Naive thymus-derived CD4-positive, alpha-beta T cell (primary cell): ENCODE measurements around the gene TCL1B. TPM values are rescaled to one million over a fixed set of nuclear protein-coding genes. Genes with fewer than 3 reads are reported as not detected.

Source experiments
- ATAC-seq: fragments of 150-1000 bp; cut with Tn5 transposase; 2 replicates; pipeline ENCODE4 v1.10.0; 2021; ENCODE audit warnings: mild to moderate bottlenecking, moderate library complexity
- CTCF ChIA-PET: fragments of 350-600 bp; sonication (Branson Sonifier 250); formaldehyde crosslinking; loops from one replicate; lab custom pipeline; 2021; ENCODE audit warnings: antibody characterized with exemption; lab: Charles Lee
- POLR2A ChIA-PET: fragments of 350-600 bp; sonication (Branson Sonifier 250); formaldehyde crosslinking; loops from one replicate; lab custom pipeline; 2021; ENCODE audit warnings: antibody characterized with exemption, inconsistent platforms; lab: Charles Lee
- DNase-seq, 9 donors: peaks; one replicate each; pipeline versions ENCODE4 v3.0.0 to v3.0.0-alpha.2; 2020 to 2022; ENCODE audit warnings: mixed read lengths in 1 of 9
- H3K27ac ChIP-seq: one replicate; pipeline ENCODE4 v1.7.0; 2013; ENCODE audit warnings: mild to moderate bottlenecking, low read depth, low read length, moderate library complexity
- H3K27me3 ChIP-seq, 2 donors: one replicate each; pipeline ENCODE4 v1.7.0; 2013; ENCODE audit warnings: low read length in 2 of 2, mild to moderate bottlenecking in 2 of 2, moderate library complexity in 2 of 2; ENCODE audit not compliant: control insufficient read depth in 2 of 2, insufficient read depth in 2 of 2
- H3K36me3 ChIP-seq, 3 experiments: 1 replicate in 2 of 3; 2 replicates in 1 of 3; pipeline ENCODE4 v1.7.0; 2013; ENCODE audit warnings: low read length in 3 of 3, mild to moderate bottlenecking in 3 of 3, moderate library complexity in 1 of 3; ENCODE audit not compliant: insufficient read depth in 3 of 3, control insufficient read depth in 2 of 3
- H3K4me1 ChIP-seq, 2 donors: one replicate each; pipeline ENCODE4 v1.7.0; 2013; ENCODE audit warnings: low read length in 2 of 2, mild to moderate bottlenecking in 2 of 2, moderate library complexity in 1 of 2; ENCODE audit not compliant: control insufficient read depth in 2 of 2, insufficient read depth in 2 of 2
- H3K4me3 ChIP-seq: 2 replicates; pipeline ENCODE4 v1.7.0; 2013; ENCODE audit warnings: mild to moderate bottlenecking, low read length
- H3K9me3 ChIP-seq, 3 experiments: 1 replicate in 2 of 3; 2 replicates in 1 of 3; pipeline ENCODE4 v1.7.0; 2013; ENCODE audit warnings: low read length in 3 of 3; ENCODE audit not compliant: control insufficient read depth in 2 of 3
- H3K27ac Mint-ChIP-seq, 9 donors: one replicate each; pipeline ENCODE4 v1.8.0; 2020 to 2022; ENCODE audit warnings: mixed read lengths in 9 of 9, mild to moderate bottlenecking in 8 of 9, moderate library complexity in 5 of 9, inconsistent platforms in 2 of 9
- H3K27me3 Mint-ChIP-seq, 5 donors: one replicate each; pipeline ENCODE4 v1.8.0; 2021 to 2022; ENCODE audit warnings: mixed read lengths in 5 of 5, mild to moderate bottlenecking in 1 of 5
- H3K36me3 Mint-ChIP-seq, 5 donors: one replicate each; pipeline ENCODE4 v1.8.0; 2020 to 2022; ENCODE audit warnings: mixed read lengths in 5 of 5, mild to moderate bottlenecking in 3 of 5, inconsistent platforms in 1 of 5
- H3K4me1 Mint-ChIP-seq, 7 donors: one replicate each; pipeline ENCODE4 v1.8.0; 2020 to 2022; ENCODE audit warnings: mixed read lengths in 7 of 7, mild to moderate bottlenecking in 3 of 7, inconsistent platforms in 1 of 7
- H3K4me3 Mint-ChIP-seq, 10 donors: one replicate each; pipeline ENCODE4 v1.8.0; 2020 to 2022; ENCODE audit warnings: mild to moderate bottlenecking in 10 of 10, mixed read lengths in 10 of 10, moderate library complexity in 6 of 10, inconsistent platforms in 2 of 10
- H3K9me3 Mint-ChIP-seq, 11 donors: one replicate each; pipeline ENCODE4 v1.8.0; 2020 to 2022; ENCODE audit warnings: mixed read lengths in 11 of 11, mild to moderate bottlenecking in 4 of 11, inconsistent platforms in 1 of 11, moderate library complexity in 1 of 11
- intact Hi-C, 2 donors: fragments of 100-400 bp; cut with micrococcal nuclease; formaldehyde crosslinking; loops; one replicate each; pipeline ENCODE4 v1.15.1; 2023
- polyA plus RNA-seq, 2 donors: library from polyadenylated mRNA; unstranded; fragments of 300-500 nt; fragmentation: Illumina TruSeq; gene quantifications; one replicate each; pipeline ENCODE4 v1.2.3, GENCODE V29; 2021
- total RNA-seq, 6 experiments: library from RNA in 5 of 6; stranded (reverse) in 5 of 6; gene quantifications; 1 replicate in 5 of 6; 2 replicates in 1 of 6; pipeline ENCODE4 v1.2.3 and lab custom pipeline; 2021 to 2026

TCL1B gene, protein sequence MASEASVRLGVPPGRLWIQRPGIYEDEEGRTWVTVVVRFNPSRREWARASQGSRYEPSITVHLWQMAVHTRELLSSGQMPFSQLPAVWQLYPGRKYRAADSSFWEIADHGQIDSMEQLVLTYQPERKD
- under 1 TPM in 1 of 5 experiments, not detected in 4; 0.54 TPM for total RNA-seq
- polyA plus RNA-seq, result not detected
- total RNA-seq (lab: John Stamatoyannopoulos, UW), result not detected

DNA sequence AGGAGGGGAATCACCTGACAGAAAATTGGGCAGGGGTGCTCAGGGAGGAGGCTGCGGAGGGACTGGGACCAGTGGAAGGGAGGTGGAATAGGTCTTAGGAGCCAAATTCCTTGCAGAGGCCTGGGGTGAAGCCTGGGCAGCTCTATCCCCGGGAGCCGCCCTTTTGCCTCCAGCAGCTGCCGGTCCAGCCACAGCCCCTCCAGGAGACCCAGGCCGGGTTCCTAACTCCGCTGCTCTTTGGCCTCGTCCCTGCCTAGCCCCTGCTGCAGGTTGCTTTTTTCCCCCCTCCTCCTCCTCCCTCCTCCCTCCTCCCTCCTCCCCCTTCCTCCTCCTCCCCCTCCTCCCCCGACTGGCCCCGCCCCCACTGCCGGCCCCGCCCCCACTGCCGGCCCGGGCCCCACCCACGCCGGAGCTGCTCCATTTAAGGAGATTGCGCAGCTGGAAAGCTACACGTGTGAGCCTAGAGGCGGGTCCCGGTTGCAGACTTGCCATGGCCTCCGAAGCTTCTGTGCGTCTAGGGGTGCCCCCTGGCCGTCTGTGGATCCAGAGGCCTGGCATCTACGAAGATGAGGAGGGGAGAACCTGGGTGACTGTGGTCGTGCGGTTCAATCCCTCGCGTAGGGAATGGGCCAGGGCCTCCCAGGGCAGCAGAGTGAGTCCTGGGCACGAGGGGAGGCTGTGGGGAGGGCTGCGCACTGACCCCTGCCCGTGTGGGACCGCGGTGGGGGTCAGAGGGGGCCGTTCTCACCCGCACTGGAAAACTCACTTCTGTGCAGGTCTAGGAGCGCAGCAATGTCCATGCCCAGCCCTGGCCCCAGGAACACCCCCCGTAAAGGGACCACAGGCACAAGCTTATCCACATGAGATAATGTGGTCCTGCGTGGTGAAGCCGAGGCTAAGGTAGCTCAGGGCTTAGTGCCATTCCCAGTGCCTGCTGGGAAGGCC, at the start of gene TCL1B:
Gene TCL1B (plus strand): TSS at position 449 of the 945 bp plus-strand sequence. CDS start 42 bp downstream, at position 491.
- Histone ChIP-seq H3K36me3 (no peaks in the 10 kb centered on the region), H3K4me1 (no peaks in the 10 kb centered on the region), H3K27me3 (no peaks in the 10 kb centered on the region), H3K27ac (no peak within 1 kb of the TSS), H3K9me3 (no peaks in the 10 kb centered on the region), H3K4me3 (no peak within 1 kb of the TSS)
- no peak for ATAC-seq
- Mint-ChIP-seq H3K4me1 (no peaks in the 10 kb centered on the region), H3K27me3 (peaks cover 4 to 23% (median 13%) of the 10 kb centered on the region in 5 donors), H3K9me3 (peaks cover 0 to 1% (median 0%) of the 10 kb centered on the region in 11 donors), H3K4me3 (no peak within 1 kb of the TSS), H3K27ac (no peak within 1 kb of the TSS), H3K36me3 (no peaks in the 10 kb centered on the region)
- intact Hi-C loops, result no loop called here
- ChIA-PET CTCF (no interaction called here), POLR2A (no interaction called here)
- DNase-seq, result no peak

DNA sequence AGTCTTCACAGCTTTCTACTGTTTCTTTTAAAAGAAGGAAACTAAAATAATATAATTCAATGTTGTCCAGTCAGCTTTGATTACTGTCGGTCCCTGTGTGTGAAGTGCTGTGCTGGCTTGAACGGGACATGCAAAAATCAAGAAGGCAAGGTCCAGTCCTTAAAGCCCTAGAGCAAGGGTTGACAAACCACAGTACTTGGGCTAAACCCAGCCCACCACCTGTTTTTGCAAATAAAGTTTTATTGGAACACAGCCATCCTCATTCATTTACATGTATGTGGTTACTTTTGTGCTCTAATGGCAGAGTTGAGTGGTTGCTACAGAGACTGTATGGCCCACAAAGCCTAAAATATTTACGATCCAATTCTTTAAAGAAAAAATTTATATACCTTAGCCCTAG, 41.2 kb upstream of the TCL1B start:
- H3K4me1 Mint-ChIP-seq, result peaks cover 0 to 1% (median 0%) of the 10 kb centered on the region in 7 donors
- no peaks in the 10 kb centered on the region for H3K4me1 ChIP-seq
- CTCF ChIA-PET, result no interaction called here
- no peak overlapping the region for H3K4me3 ChIP-seq
- no peak overlapping the region for H3K4me3 Mint-ChIP-seq
- no peaks in the 10 kb centered on the region for H3K36me3 ChIP-seq
- H3K36me3 Mint-ChIP-seq, result no peaks in the 10 kb centered on the region
- H3K27me3 Mint-ChIP-seq, result peaks cover 0 to 31% (median 8%) of the 10 kb centered on the region in 5 donors
- peaks cover 0 to 1% (median 0%) of the 10 kb centered on the region in 11 donors for H3K9me3 Mint-ChIP-seq
- no peak overlapping the region for H3K27ac ChIP-seq
- POLR2A ChIA-PET, result no interaction called here
- H3K27ac Mint-ChIP-seq, result no peak overlapping the region
- ATAC-seq (no peak), DNase-seq (no peak)
- H3K9me3 ChIP-seq, result no peaks in the 10 kb centered on the region
- H3K27me3 ChIP-seq, result no peaks in the 10 kb centered on the region
- intact Hi-C loops, result no loop called here

DNA sequence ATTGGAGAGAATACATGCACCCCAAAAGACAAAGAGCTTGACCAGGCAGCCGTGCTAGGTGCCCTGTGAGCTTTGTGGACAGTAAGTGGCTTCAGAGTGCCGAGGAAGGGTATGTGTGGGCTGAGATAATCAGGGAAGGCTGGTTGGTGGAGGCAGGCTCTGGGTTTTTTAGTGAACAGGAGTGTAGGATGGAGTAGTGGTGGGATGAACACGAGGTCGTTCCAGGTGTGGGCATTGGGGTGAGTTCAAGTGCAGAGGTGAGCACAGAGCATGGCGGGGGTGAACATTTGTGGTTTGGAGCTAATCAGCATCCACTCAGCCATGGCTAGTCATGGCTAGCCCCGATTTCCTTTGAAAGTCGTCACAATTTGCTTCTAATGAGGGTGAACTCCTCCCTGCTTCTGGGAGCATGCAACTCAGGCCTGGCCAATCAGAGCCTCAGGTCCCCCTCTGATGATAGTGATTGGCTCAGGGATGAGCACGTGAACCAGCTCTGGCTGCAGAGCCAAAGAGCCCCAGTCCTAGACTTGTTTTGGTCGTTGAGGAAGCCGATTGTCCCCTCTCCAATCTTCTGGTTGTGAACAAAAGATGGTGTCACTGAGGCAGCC, 40.7 kb upstream of the TCL1B start:
- ChIA-PET POLR2A (no interaction called here), CTCF (no interaction called here)
- Histone ChIP-seq H3K9me3 (no peaks in the 10 kb centered on the region), H3K36me3 (no peaks in the 10 kb centered on the region), H3K27ac (no peak overlapping the region), H3K27me3 (no peaks in the 10 kb centered on the region), H3K4me1 (no peaks in the 10 kb centered on the region), H3K4me3 (no peak overlapping the region)
- Mint-ChIP-seq H3K4me3 (no peak overlapping the region), H3K36me3 (no peaks in the 10 kb centered on the region), H3K27me3 (peaks cover 0 to 31% (median 8%) of the 10 kb centered on the region in 5 donors), H3K4me1 (peaks cover 0 to 1% (median 0%) of the 10 kb centered on the region in 7 donors), H3K9me3 (peaks cover 0 to 1% (median 0%) of the 10 kb centered on the region in 11 donors), H3K27ac (no peak overlapping the region)
- DNase-seq (no peak), ATAC-seq (no peak)
- intact Hi-C loops, result no loop called here

DNA sequence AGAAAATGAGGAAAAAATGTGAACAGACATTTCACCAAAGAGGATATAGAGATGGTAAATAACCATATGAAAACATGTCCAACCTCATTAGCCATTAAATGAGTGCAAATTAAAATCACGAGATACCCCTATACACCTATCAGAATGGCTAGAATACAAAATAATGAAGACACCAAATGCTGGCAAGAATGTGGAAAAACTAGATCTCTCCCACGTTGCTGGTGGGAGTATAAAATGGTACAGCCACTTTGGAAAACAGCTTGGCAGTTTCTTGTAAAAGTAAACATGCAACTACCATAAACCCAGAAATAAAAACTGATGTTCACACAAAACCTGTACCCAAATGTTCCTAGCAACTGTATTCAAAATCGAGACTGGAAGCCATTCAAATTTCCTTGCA, 38.3 kb upstream of the TCL1B start:
- H3K4me1 Mint-ChIP-seq, result peaks cover 0 to 9% (median 5%) of the 10 kb centered on the region in 7 donors
- Histone ChIP-seq H3K36me3 (no peaks in the 10 kb centered on the region), H3K9me3 (no peaks in the 10 kb centered on the region), H3K27me3 (no peaks in the 10 kb centered on the region), H3K27ac (no peak overlapping the region), H3K4me1 (no peaks in the 10 kb centered on the region), H3K4me3 (no peak overlapping the region)
- H3K27ac Mint-ChIP-seq, result no peak overlapping the region
- H3K9me3 Mint-ChIP-seq, result peaks cover 0 to 1% (median 0%) of the 10 kb centered on the region in 11 donors
- ChIA-PET POLR2A (no interaction called here), CTCF (no interaction called here)
- peaks cover 0 to 31% (median 7%) of the 10 kb centered on the region in 5 donors for H3K27me3 Mint-ChIP-seq
- H3K4me3 Mint-ChIP-seq, result no peak overlapping the region
- DNase-seq, result no peak
- no peak for ATAC-seq
- H3K36me3 Mint-ChIP-seq, result no peaks in the 10 kb centered on the region
- intact Hi-C loops, result no loop called here

DNA sequence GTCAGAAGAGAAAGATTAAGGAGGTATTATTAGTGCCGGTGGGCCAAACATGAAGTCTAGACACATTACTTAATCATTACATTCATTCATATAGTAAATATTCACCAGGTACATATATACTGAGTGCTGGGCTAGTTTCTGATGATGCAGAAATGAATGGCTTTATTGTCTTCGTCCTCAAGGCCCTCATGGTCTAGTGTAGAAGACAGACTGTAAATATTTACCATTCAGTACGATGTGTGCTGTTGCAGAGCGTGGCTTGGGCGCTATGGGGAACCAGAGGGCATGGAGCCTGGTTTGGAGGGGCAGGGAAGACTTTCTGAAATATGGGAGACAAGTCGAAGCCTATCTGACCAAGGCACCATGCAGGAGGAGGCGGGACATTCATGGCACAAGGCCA, 37.0 kb upstream of the TCL1B start:
- no peak overlapping the region for H3K27ac Mint-ChIP-seq
- no peak for ATAC-seq

DNA sequence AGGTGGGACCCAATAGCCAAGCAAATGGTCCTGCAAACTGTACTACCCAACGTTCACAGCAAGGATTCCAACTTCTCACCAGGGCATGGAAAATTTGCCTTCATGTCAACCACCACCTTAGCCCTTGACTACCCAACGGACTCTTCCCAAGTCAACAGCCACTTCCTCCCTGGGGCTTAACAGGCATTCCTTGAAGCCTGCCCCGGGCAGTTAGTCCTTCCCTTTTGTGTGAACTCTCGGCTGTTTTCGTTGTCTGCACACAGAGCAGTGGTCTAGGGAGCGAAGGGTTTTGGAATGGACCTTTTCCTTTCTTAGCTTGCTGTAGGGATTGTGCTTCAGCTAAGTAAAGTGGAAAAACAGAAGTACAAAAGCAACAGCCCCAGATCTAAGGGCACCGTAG, 35.2 kb upstream of the TCL1B start:
- H3K27ac ChIP-seq, result no peak overlapping the region
- H3K36me3 ChIP-seq, result no peaks in the 10 kb centered on the region
- Mint-ChIP-seq H3K36me3 (no peaks in the 10 kb centered on the region), H3K4me1 (peaks cover 0 to 12% (median 6%) of the 10 kb centered on the region in 7 donors), H3K4me3 (no peak overlapping the region), H3K27me3 (peaks cover 0 to 31% (median 4%) of the 10 kb centered on the region in 5 donors), H3K27ac (no peak overlapping the region), H3K9me3 (no peaks in the 10 kb centered on the region)
- no peaks in the 10 kb centered on the region for H3K9me3 ChIP-seq
- CTCF ChIA-PET, result no interaction called here
- ATAC-seq (no peak), DNase-seq (no peak)
- intact Hi-C loops, result no loop called here
- H3K27me3 ChIP-seq, result no peaks in the 10 kb centered on the region
- POLR2A ChIA-PET, result interaction anchor here (0.6 kb wide), 1 partner anchor 95 kb away, joined by 3 read pairs; no protein-coding TSS in a partner anchor
- H3K4me3 ChIP-seq, result no peak overlapping the region
- H3K4me1 ChIP-seq, result no peaks in the 10 kb centered on the region

More for the DNA sequence above, 37.0 kb upstream of the TCL1B start:
- Histone ChIP-seq H3K36me3 (no peaks in the 10 kb centered on the region), H3K27me3 (no peaks in the 10 kb centered on the region), H3K9me3 (no peaks in the 10 kb centered on the region), H3K4me3 (no peak overlapping the region), H3K27ac (no peak overlapping the region), H3K4me1 (no peaks in the 10 kb centered on the region)
- no peak for DNase-seq
- H3K9me3 Mint-ChIP-seq, result no peaks in the 10 kb centered on the region
- H3K4me3 Mint-ChIP-seq, result no peak overlapping the region
- peaks cover 0 to 31% (median 4%) of the 10 kb centered on the region in 5 donors for H3K27me3 Mint-ChIP-seq
- H3K36me3 Mint-ChIP-seq, result no peaks in the 10 kb centered on the region
- intact Hi-C loops, result no loop called here
- ChIA-PET POLR2A (no interaction called here), CTCF (no interaction called here)
- peaks cover 0 to 12% (median 6%) of the 10 kb centered on the region in 7 donors for H3K4me1 Mint-ChIP-seq
